Measurements from ENCODE around the gene CCR6.

CCR6 gene

GRCh38 chr6:167121335-167121841 is 1.5 kb upstream of the CCR6 start:
- DNase-seq: no peak

GRCh38 chr6:167122041-167122826 is 662 bp upstream of the CCR6 start:
- DNase-seq: no peak

- DNase-seq: no peak
Measured at GRCh38 chr6:167124753-167125152, 1.9 kb downstream of the CCR6 start.

GRCh38 chr6:167125410-167125809 is 2.5 kb downstream of the CCR6 start:
- no peak for DNase-seq

- DNase-seq: no peak
Measured at GRCh38 chr6:167125855-167126349, 3.0 kb downstream of the CCR6 start.

GRCh38 chr6:167127785-167128531 is 5.1 kb downstream of the CCR6 start:
- DNase-seq: no peak

GRCh38 chr6:167129159-167129558 is 6.3 kb downstream of the CCR6 start:
- DNase-seq: no peak

- DNase-seq: no peak
Measured at GRCh38 chr6:167129562-167129961, 6.7 kb downstream of the CCR6 start.

GRCh38 chr6:167130008-167130677 is 7.2 kb downstream of the CCR6 start:
- no peak for DNase-seq

- no peak for DNase-seq
Measured at GRCh38 chr6:167130712-167131684, 8.1 kb downstream of the CCR6 start.

- DNase-seq: no peak
Measured at GRCh38 chr6:167134448-167135328, 11.8 kb downstream of the CCR6 start.

- no peak for DNase-seq
Measured at GRCh38 chr6:167136376-167136775, 13.5 kb downstream of the CCR6 start.

GRCh38 chr6:167137081-167137480 is 14.2 kb downstream of the CCR6 start:
- no peak for DNase-seq

- DNase-seq: no peak
Measured at GRCh38 chr6:167137881-167138280, 15.0 kb downstream of the CCR6 start.

GRCh38 chr6:167139761-167140160 is 16.9 kb downstream of the CCR6 start:
- no peak for DNase-seq

- no peak for DNase-seq
Measured at GRCh38 chr6:167140589-167141474, 17.9 kb downstream of the CCR6 start.

GRCh38 chr6:167141667-167142432 is 19.0 kb downstream of the CCR6 start:
- DNase-seq: peak; percentile 65

GRCh38 chr6:167142433-167142761 is 19.5 kb downstream of the CCR6 start:
- DNase-seq: no peak

- DNase-seq: no peak
Measured at GRCh38 chr6:167143041-167143440, 20.1 kb downstream of the CCR6 start.

Data from activated T-cell treated with anti-CD3 and anti-CD28 coated beads, Interleukin-2, amount 50 U/mL, for 1 hour (primary cell).